Peyer's patch (tissue), 4 donors: ENCODE measurements around the gene DGCR2. TPM values are rescaled to one million over a fixed set of nuclear protein-coding genes. Genes with fewer than 3 reads are reported as not detected.

Source experiments
- DNase-seq, 3 donors: peaks; one replicate each; pipeline ENCODE4 v3.0.0-alpha.2; 2017 to 2019
- H3K27ac ChIP-seq, 4 donors: fragments of 200-600 bp; sonication (generic); one replicate each; pipeline ENCODE4 v1.5.1; 2016 to 2019
- H3K27me3 ChIP-seq, 2 donors: fragments of 200-600 bp; sonication (generic); one replicate each; pipeline ENCODE4 v1.5.1; 2019
- H3K36me3 ChIP-seq, 3 donors: fragments of 200-600 bp; sonication (generic); one replicate each; pipeline ENCODE4 v1.5.1; 2016 to 2019
- H3K4me1 ChIP-seq, 4 donors: fragments of 200-600 bp; sonication (generic); one replicate each; pipeline ENCODE4 v1.5.1; 2016 to 2019
- H3K4me3 ChIP-seq, 4 donors: fragments of 200-600 bp; sonication (generic); 1 replicate in 3 of 4; 2 replicates in 1 of 4; pipeline ENCODE4 v1.5.1; 2016 to 2019; ENCODE audit warnings: mild to moderate bottlenecking in 1 of 4
- H3K9me3 ChIP-seq, 4 donors: fragments of 200-600 bp; sonication (generic); one replicate each; pipeline ENCODE4 v1.5.1; 2016 to 2019; ENCODE audit warnings: mild to moderate bottlenecking in 1 of 4
- CTCF ChIP-seq, 6 experiments: fragments of 450-650 bp in 4 of 6; fragments of 200-600 bp in 2 of 6; sonication (generic) in 1 of 6; IDR thresholded peaks; one replicate each; pipeline ENCODE4 v1.5.1; 2017 to 2019; ENCODE audit warnings: antibody characterized with exemption in 6 of 6, mild to moderate bottlenecking in 3 of 6, moderate library complexity in 1 of 6
- POLR2A ChIP-seq, 2 donors: fragments of 450-650 bp; IDR thresholded peaks; one replicate each; pipeline ENCODE4 v1.5.1; 2017; ENCODE audit warnings: antibody characterized with exemption in 2 of 2, mild to moderate bottlenecking in 2 of 2, moderate library complexity in 2 of 2
- total RNA-seq, 4 donors: library from RNA; depleted of rRNA; stranded (reverse); fragments of >200 nt; gene quantifications; one replicate each; pipeline ENCODE4 v1.1.0, GENCODE V29; 2016

The DGCR2 gene
- total RNA-seq, 4 donors from 2014 or later: 49.5 to 101 (median 92.1) TPM

GRCh38 chr22:19022755-19023154 is 99.5 kb downstream of the DGCR2 start:
- TF ChIP-seq POLR2A (IDR thresholded peaks at IDR 0.05) (no peak), CTCF (IDR thresholded peaks at IDR 0.05) (no peak)
- Histone ChIP-seq H3K27ac (no peak overlapping the region), H3K4me3 (no peak overlapping the region), H3K9me3 (no peaks in the 10 kb centered on the region), H3K27me3 (no peaks in the 10 kb centered on the region), H3K36me3 (no peaks in the 10 kb centered on the region), H3K4me1 (no peaks in the 10 kb centered on the region)
- no peak for DNase-seq

GRCh38 chr22:19019679-19020032 is 102.6 kb downstream of the DGCR2 start:
- no peak for TF ChIP-seq POLR2A (IDR thresholded peaks at IDR 0.05)
- no peak for TF ChIP-seq CTCF (IDR thresholded peaks at IDR 0.05)
- no peak overlapping the region for H3K4me3 ChIP-seq

GRCh38 chr22:19019029-19019678 is 103.1 kb downstream of the DGCR2 start:
- Histone ChIP-seq H3K36me3 (no peaks in the 10 kb centered on the region), H3K4me1 (no peaks in the 10 kb centered on the region), H3K9me3 (no peaks in the 10 kb centered on the region), H3K27ac (no peak overlapping the region), H3K4me3 (no peak overlapping the region), H3K27me3 (no peaks in the 10 kb centered on the region)
- no peak for TF ChIP-seq POLR2A (IDR thresholded peaks at IDR 0.05)
- no peak for TF ChIP-seq CTCF (IDR thresholded peaks at IDR 0.05)
- DNase-seq: peak in 1 of 3 donors; percentile 42

More at GRCh38 chr22:19019679-19020032, 102.6 kb downstream of the DGCR2 start:
- DNase-seq: peak in 1 of 3 donors; percentile 40
- Histone ChIP-seq H3K27me3 (no peaks in the 10 kb centered on the region), H3K4me1 (no peaks in the 10 kb centered on the region), H3K9me3 (no peaks in the 10 kb centered on the region), H3K27ac (no peak overlapping the region), H3K36me3 (no peaks in the 10 kb centered on the region)

- H3K27me3 ChIP-seq: no peaks in the 10 kb centered on the region
These were observed 104.0 kb downstream of the DGCR2 start for GRCh38 chr22:19018256-19018655.

GRCh38 chr22:19016081-19016766 is 106.0 kb downstream of the DGCR2 start:
- Histone ChIP-seq H3K9me3 (no peaks in the 10 kb centered on the region), H3K4me1 (no peaks in the 10 kb centered on the region), H3K36me3 (no peaks in the 10 kb centered on the region), H3K27me3 (no peaks in the 10 kb centered on the region), H3K27ac (no peak overlapping the region), H3K4me3 (no peak overlapping the region)
- TF ChIP-seq POLR2A (IDR thresholded peaks at IDR 0.05) (no peak), CTCF (IDR thresholded peaks at IDR 0.05) (no peak)
- peak in 1 of 3 donors; percentile 23 for DNase-seq

More at GRCh38 chr22:19018256-19018655, 104.0 kb downstream of the DGCR2 start:
- H3K27ac ChIP-seq: no peak overlapping the region
- H3K9me3 ChIP-seq: no peaks in the 10 kb centered on the region
- DNase-seq: peak in 1 of 3 donors; percentile 26
- TF ChIP-seq POLR2A (IDR thresholded peaks at IDR 0.05): no peak
- TF ChIP-seq CTCF (IDR thresholded peaks at IDR 0.05): no peak
- no peak overlapping the region for H3K4me3 ChIP-seq
- no peaks in the 10 kb centered on the region for H3K36me3 ChIP-seq
- H3K4me1 ChIP-seq: no peaks in the 10 kb centered on the region
